SK-N-SH (cell line): ENCODE data around the gene CARD6. TPM values are rescaled to one million over a fixed set of nuclear protein-coding genes. Genes with fewer than 3 reads are reported as not detected.

ENCODE experiments used
- CTCF ChIA-PET: fragments of 300-600, 350-600 bp; formaldehyde crosslinking; extraction: SDS; loops from one replicate; lab custom pipeline; 2021; lab: Yijun Ruan, JAX
- POLR2A ChIA-PET: fragments of 350-600 bp; sonication (Branson Sonifier 250); formaldehyde crosslinking; extraction: SDS; loops from one replicate; lab custom pipeline; 2020; ENCODE audit warnings: antibody characterized with exemption, inconsistent platforms; lab: Yijun Ruan, JAX
- DNase-seq: peaks from one replicate; pipeline ENCODE4 v3.0.0; 2012
- H2AFZ ChIP-seq: fragments of 200-600 bp; sonication (generic); 2 replicates; pipeline ENCODE4 v1.8.1; 2016; ENCODE audit warnings: antibody characterized with exemption, mild to moderate bottlenecking, low read depth
- H3F3A ChIP-seq: fragments of 200-600 bp; sonication (generic); replicated peaks from 2 replicates; pipeline ENCODE3; 2016; ENCODE audit warnings: antibody characterized with exemption, mild to moderate bottlenecking; ENCODE audit not compliant: insufficient read depth
- H3K27ac ChIP-seq, 2 experiments: fragments of 200-500 bp in 1 of 2; fragments of 200-600 bp in 1 of 2; sonication (Bioruptor generic) in 1 of 2; sonication (generic), shearing (Covaris generic) in 1 of 2; 2 replicates each; pipeline versions ENCODE4 v1.5.1 to v1.6.1; 2014 to 2016; ENCODE audit warnings: low read depth in 2 of 2, inconsistent platforms in 1 of 2, low read length in 1 of 2, mild to moderate bottlenecking in 1 of 2, mixed read lengths in 1 of 2
- H3K27me3 ChIP-seq: fragments of 200-600 bp; sonication (generic), shearing (Covaris generic); 2 replicates; pipeline ENCODE4 v1.6.1; 2016; ENCODE audit warnings: mixed run types; ENCODE audit not compliant: insufficient read depth
- H3K36me3 ChIP-seq, 2 experiments: fragments of 200-500 bp in 1 of 2; fragments of 200-600 bp in 1 of 2; sonication (Bioruptor generic) in 1 of 2; sonication (generic) in 1 of 2; replicated peaks in 1 of 2; 2 replicates each; pipeline versions ENCODE3 to v1.5.1; 2014 to 2016; ENCODE audit warnings: low read length in 1 of 2, mild to moderate bottlenecking in 1 of 2; ENCODE audit not compliant: insufficient read depth in 2 of 2, control insufficient read depth in 1 of 2
- H3K4me1 ChIP-seq, 2 experiments: fragments of 200-500 bp in 1 of 2; fragments of 200-600 bp in 1 of 2; sonication (Bioruptor generic) in 1 of 2; sonication (generic), shearing (Covaris generic) in 1 of 2; 2 replicates each; pipeline versions ENCODE4 v1.5.1 to v1.6.1; 2014 to 2016; ENCODE audit warnings: low read depth in 1 of 2, low read length in 1 of 2, mixed run types in 1 of 2; ENCODE audit not compliant: insufficient read depth in 2 of 2, control insufficient read depth in 1 of 2
- H3K4me2 ChIP-seq: fragments of 200-600 bp; sonication (generic), shearing (Covaris generic); 2 replicates; pipeline ENCODE4 v1.6.1; 2017; ENCODE audit warnings: mixed run types
- H3K4me3 ChIP-seq, 2 experiments: fragments of 200-500 bp in 1 of 2; fragments of 200-600 bp in 1 of 2; sonication (Bioruptor generic) in 1 of 2; sonication (generic), shearing (Covaris generic) in 1 of 2; 2 replicates each; pipeline versions ENCODE4 v1.5.1 to v1.8.1; 2014 to 2016; ENCODE audit warnings: low read depth in 2 of 2, inconsistent platforms in 1 of 2, low read length in 1 of 2, mild to moderate bottlenecking in 1 of 2, mixed read lengths in 1 of 2, moderate library complexity in 1 of 2
- H3K79me2 ChIP-seq: fragments of 200-600 bp; sonication (generic); 2 replicates; pipeline ENCODE4 v1.8.1; 2017; ENCODE audit warnings: mild to moderate bottlenecking; ENCODE audit not compliant: insufficient read depth
- H3K9ac ChIP-seq: fragments of 200-600 bp; sonication (generic); 2 replicates; pipeline ENCODE4 v1.6.1; 2017; ENCODE audit warnings: mixed run types
- H3K9me2 ChIP-seq: fragments of 200-600 bp; sonication (generic); 2 replicates; pipeline ENCODE4 v1.6.1; 2017; ENCODE audit warnings: mixed run types
- H3K9me3 ChIP-seq: fragments of 200-600 bp; sonication (generic); 2 replicates; pipeline ENCODE4 v1.6.1; 2017; ENCODE audit warnings: mixed run types, mild to moderate bottlenecking, moderate library complexity
- H4K20me1 ChIP-seq: fragments of 200-600 bp; sonication (generic); 2 replicates; pipeline ENCODE4 v1.6.1; 2017; ENCODE audit warnings: mild to moderate bottlenecking, mixed run types; ENCODE audit not compliant: insufficient read depth
- CHD2 ChIP-seq: fragments of 150-350 bp; IDR thresholded peaks from 2 replicates; pipeline ENCODE4 v1.6.1; 2018; ENCODE audit warnings: low read length; ENCODE audit not compliant: partially characterized antibody
- CTCF ChIP-seq: fragments of 200-600 bp; sonication (generic); IDR thresholded peaks from 2 replicates; pipeline ENCODE4 v1.6.1; 2017; ENCODE audit warnings: antibody characterized with exemption, mild to moderate bottlenecking, moderate library complexity
- EP300 ChIP-seq, 2 experiments: IDR thresholded peaks; 2 replicates each; pipeline versions ENCODE4 v1.4.0 to v1.6.1; 2012; ENCODE audit warnings: borderline replicate concordance in 1 of 2, low read depth in 1 of 2, low read length in 1 of 2
- FOSL2 ChIP-seq: IDR thresholded peaks from 2 replicates; pipeline ENCODE4 v1.4.0; 2012; ENCODE audit warnings: low read depth, mild to moderate bottlenecking, moderate library complexity, borderline replicate concordance
- FOXJ3 ChIP-seq: sonication (generic); formaldehyde crosslinking; IDR thresholded peaks from 2 replicates; pipeline ENCODE4 v1.5.1; 2020; ENCODE audit warnings: mild to moderate bottlenecking, missing genetic modification reagents
- FOXM1 ChIP-seq: IDR thresholded peaks from 2 replicates; pipeline ENCODE4 v1.4.0; 2012; ENCODE audit warnings: low read depth, mild to moderate bottlenecking
- GABPA ChIP-seq: IDR thresholded peaks from 2 replicates; pipeline ENCODE4 v1.4.0; 2012; ENCODE audit warnings: low read depth, mild to moderate bottlenecking
- JUND ChIP-seq: IDR thresholded peaks from 2 replicates; pipeline ENCODE4 v1.4.0; 2012
- MAX ChIP-seq: IDR thresholded peaks from 2 replicates; pipeline ENCODE4 v1.4.0; 2012; ENCODE audit warnings: low read depth
- MEF2A ChIP-seq: IDR thresholded peaks from 2 replicates; pipeline ENCODE4 v1.4.0; 2012; ENCODE audit warnings: low read depth, borderline replicate concordance
- MXI1 ChIP-seq: IDR thresholded peaks from 2 replicates; pipeline ENCODE4 v1.6.1; 2012; ENCODE audit warnings: mild to moderate bottlenecking, low read depth, low read length, improper control_type of control experiment
- NRF1 ChIP-seq: IDR thresholded peaks from 2 replicates; pipeline ENCODE4 v1.6.1; 2012; ENCODE audit warnings: low read depth, mild to moderate bottlenecking, low read length
- PBX3 ChIP-seq: IDR thresholded peaks from 2 replicates; pipeline ENCODE4; 2012
- POLR2AphosphoS5 ChIP-seq: IDR thresholded peaks from 2 replicates; pipeline ENCODE4 v1.6.1; 2012; ENCODE audit warnings: low read depth, low read length
- RAD21 ChIP-seq: IDR thresholded peaks from 2 replicates; pipeline ENCODE4 v1.6.1; 2012; ENCODE audit warnings: mild to moderate bottlenecking, low read length
- RCOR1 ChIP-seq: fragments of 150-350 bp; IDR thresholded peaks from 2 replicates; pipeline ENCODE4 v1.6.1; 2017; ENCODE audit warnings: antibody characterized with exemption, low read length
- SIN3A ChIP-seq: IDR thresholded peaks from 2 replicates; pipeline ENCODE4 v1.6.1; 2012; ENCODE audit warnings: low read depth, mild to moderate bottlenecking, low read length, moderate library complexity, borderline replicate concordance
- TAF1 ChIP-seq: IDR thresholded peaks from 2 replicates; pipeline ENCODE4 v1.6.1; 2012; ENCODE audit warnings: low read depth, mild to moderate bottlenecking, low read length, moderate library complexity, borderline replicate concordance
- USF1 ChIP-seq: IDR thresholded peaks from 2 replicates; pipeline ENCODE4 v1.4.0; 2012; ENCODE audit warnings: low read depth, borderline replicate concordance
- YY1 ChIP-seq: IDR thresholded peaks from 2 replicates; pipeline ENCODE4 v1.4.0; 2012; ENCODE audit warnings: low read depth, mild to moderate bottlenecking
- ZBTB33 ChIP-seq: IDR thresholded peaks from 2 replicates; pipeline ENCODE4 v1.4.0; 2012; ENCODE audit warnings: low read depth, borderline replicate concordance
- whole genome bisulfite sequencing: methylation state at CpG from one replicate; pipeline ENCODE4 v1.1.6; 2017; ENCODE audit warnings: low lambda C conversion rate; 5-methylcytosine and 5-hydroxymethylcytosine counted together
- polyA plus RNA-seq, 3 experiments: library from polyadenylated mRNA; depleted of rRNA; stranded (reverse); fragments of >200 nt; gene quantifications; 2 replicates each; pipeline ENCODE4 v1.2.3, GENCODE V29; 2012

CARD6 gene
- polyA plus RNA-seq, 1 of the 3 experiments (the other 2 are of a cell fraction): 0.03 TPM

GRCh38 chr5:40798012-40798800 is 43.0 kb upstream of the CARD6 start, which contains the start of gene PRKAA1:
PRKAA1 (minus strand) TSS chr5:40798374; CDS start chr5:40798189, 185 bp downstream.
- Histone ChIP-seq H3K9me3 (no peaks in the 10 kb centered on the region), H4K20me1 (peaks cover 38% of the 10 kb centered on the region), H3K4me1 (peaks cover 4 to 11% of the 10 kb centered on the region in 2 experiments; a peak in 2 of 4 replicates), H3K9ac (peak within 1 kb of the TSS; percentile 93), H3K4me2 (peak within 1 kb of the TSS; percentile 83), H3K27ac (peak within 1 kb of the TSS; percentile 91 to 96), H3K79me2 (peaks cover 51% of the 10 kb centered on the region), H3K4me3 (peak within 1 kb of the TSS; percentile 89 to 93), H3F3A (peaks cover 22% of the 10 kb centered on the region), H2AFZ (peak within 1 kb of the TSS; percentile 97), H3K36me3 (peaks cover 3 to 5% of the 10 kb centered on the region in 2 experiments), H3K9me2 (no peaks in the 10 kb centered on the region), H3K27me3 (no peaks in the 10 kb centered on the region)
- WGBS: 2% methylated on average over 16 of the region's 70 CpGs
- ChIA-PET CTCF (interaction anchor here (0.6 to 1.8 kb wide), 5 partner anchors 12 to 85 kb away, joined by 3 to 8 read pairs (median 3); partner anchors contain the start of genes RPL37 and TTC33), POLR2A (interaction anchor here (0.6 to 2.2 kb wide), 5 partner anchors 17 to 37 kb away, joined by 3 to 23 read pairs (median 4); partner anchors contain the start of gene RPL37)
- DNase-seq: peak; percentile 98
- TF ChIP-seq FOSL2 (no peak), POLR2AphosphoS5 (peak; percentile 84), SIN3A (0 out of 2 replicates have a peak, but pooled peaks have one; percentile 43), CHD2 (peak; percentile 19), GABPA (no peak), MAX (peak; percentile 1; the same call in 1 of the 2 replicates), RCOR1 (no peak; the same call in 1 of the 2 replicates), ZBTB33 (no peak), USF1 (no peak), MEF2A (no peak), RAD21 (peak; percentile 5; the same call in 1 of the 2 replicates), TAF1 (peak; percentile 95), JUND (no peak), YY1 (peak; percentile 89), MXI1 (peak; percentile 69), PBX3 (no peak), FOXM1 (no peak), CTCF (peak; percentile 44), NRF1 (peak; percentile 58), FOXJ3 (CRISPR knock-in tag) (no peak; the same call in 1 of the 2 replicates), EP300 (IDR thresholded peaks at IDR 0.05; ENCODE audit: borderline replicate concordance in 1 of 2, low read depth in 1 of 2, low read length in 1 of 2) (no peak)
